Progenitor cell of endocrine pancreas (in vitro differentiated cells): ENCODE measurements around the gene SPINK2. TPM values are rescaled to one million over a fixed set of nuclear protein-coding genes. Genes with fewer than 3 reads are reported as not detected.

ENCODE experiments used
- DNase-seq: peaks from one replicate; pipeline ENCODE4 v3.0.0; 2021; ENCODE audit warnings: low spot score; ENCODE audit not compliant: unreplicated experiment
- H3K27ac Mint-ChIP-seq: 2 replicates; pipeline ENCODE4 v1.8.0; 2021; ENCODE audit warnings: mild to moderate bottlenecking, moderate library complexity, mixed read lengths
- H3K27me3 Mint-ChIP-seq: 2 replicates; pipeline ENCODE4 v1.8.0; 2021; ENCODE audit warnings: mixed read lengths
- H3K36me3 Mint-ChIP-seq: 2 replicates; pipeline ENCODE4 v1.8.0; 2022; ENCODE audit warnings: mixed read lengths; ENCODE audit not compliant: insufficient read depth
- H3K4me1 Mint-ChIP-seq: 2 replicates; pipeline ENCODE4 v1.8.0; 2021; ENCODE audit warnings: low read depth, mixed read lengths
- H3K4me3 Mint-ChIP-seq: 2 replicates; pipeline ENCODE4 v1.8.0; 2021; ENCODE audit warnings: low read depth, mild to moderate bottlenecking, moderate library complexity, mixed read lengths
- H3K9me3 Mint-ChIP-seq: 2 replicates; pipeline ENCODE4 v1.8.0; 2021; ENCODE audit warnings: low read depth, mixed read lengths
- long read RNA-seq: library from polyadenylated mRNA; unstranded; transcript quantifications from one replicate; pipeline ENCODE4 v2.0.0, GENCODE V29; 2020
- total RNA-seq: library from RNA; stranded (reverse); gene quantifications from 2 replicates; pipeline ENCODE4 v1.2.1, GENCODE V29; 2021
- TF ChIP-seq, protein P1 (sequence below): fragments of 200-600 bp; sonication (generic); IDR thresholded peaks from one replicate; pipeline ENCODE4 v1.5.0; 2021; ENCODE audit warnings: antibody characterized with exemption, mild to moderate bottlenecking; ENCODE audit not compliant: unreplicated experiment

Gene SPINK2, protein sequence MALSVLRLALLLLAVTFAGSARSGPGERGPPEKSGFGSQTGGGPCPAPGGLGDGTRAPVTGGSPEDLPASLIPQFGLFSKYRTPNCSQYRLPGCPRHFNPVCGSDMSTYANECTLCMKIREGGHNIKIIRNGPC
- total RNA-seq, result not detected in 2 replicates
- long read RNA-seq, result 0 reads

DNA sequence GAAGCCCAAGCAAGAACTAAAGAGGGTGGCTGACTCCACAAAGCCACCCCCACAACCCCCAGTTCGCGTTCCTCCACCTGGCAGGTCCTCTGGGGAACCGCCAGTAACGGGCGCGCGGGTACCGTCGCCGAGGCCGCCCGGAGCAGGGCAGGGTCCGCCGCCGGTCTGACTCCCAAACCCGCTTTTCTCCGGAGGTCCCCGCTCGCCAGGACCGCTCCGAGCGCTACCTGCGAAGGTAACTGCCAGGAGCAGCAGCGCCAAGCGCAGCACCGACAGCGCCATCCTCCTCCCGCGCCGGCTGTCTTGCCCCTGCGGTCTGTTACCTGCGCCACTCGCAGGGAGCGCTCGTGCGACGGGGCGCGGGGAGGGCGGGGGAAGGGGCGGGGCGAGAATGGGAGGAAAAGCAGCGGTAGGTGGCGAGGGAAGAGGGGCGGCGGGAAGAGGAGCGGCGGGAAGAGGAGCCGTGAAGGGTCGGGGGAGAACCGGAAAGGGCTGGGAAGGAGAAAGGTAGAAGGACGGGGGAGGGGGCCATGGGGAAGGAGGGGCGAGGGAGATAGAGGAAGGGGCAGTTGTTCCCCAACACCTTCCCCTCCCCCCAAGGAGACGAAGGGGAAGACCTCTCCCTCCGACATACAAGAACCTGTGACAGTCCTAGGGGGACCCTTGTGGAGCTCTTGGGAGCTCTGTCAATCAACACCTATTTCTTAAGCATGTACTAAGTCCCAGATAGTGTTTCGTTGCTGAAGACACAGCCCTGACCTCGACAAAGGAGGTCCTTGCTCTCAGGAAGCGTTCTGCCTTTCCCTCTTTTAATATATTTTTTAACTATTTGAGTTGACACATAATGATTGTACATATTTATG, at the start of gene SPINK2:
Gene SPINK2 (minus strand): TSS at position 321 of the 863 bp plus-strand sequence. CDS start 39 bp downstream, at position 282.
- Mint-ChIP-seq H3K36me3 (no peaks in the 10 kb centered on the region), H3K27ac (no peak within 1 kb of the TSS), H3K4me3 (peak within 1 kb of the TSS; percentile 57), H3K27me3 (peaks cover 58% of the 10 kb centered on the region), H3K4me1 (no peaks in the 10 kb centered on the region), H3K9me3 (no peaks in the 10 kb centered on the region)
- TF ChIP-seq, protein P1, sequence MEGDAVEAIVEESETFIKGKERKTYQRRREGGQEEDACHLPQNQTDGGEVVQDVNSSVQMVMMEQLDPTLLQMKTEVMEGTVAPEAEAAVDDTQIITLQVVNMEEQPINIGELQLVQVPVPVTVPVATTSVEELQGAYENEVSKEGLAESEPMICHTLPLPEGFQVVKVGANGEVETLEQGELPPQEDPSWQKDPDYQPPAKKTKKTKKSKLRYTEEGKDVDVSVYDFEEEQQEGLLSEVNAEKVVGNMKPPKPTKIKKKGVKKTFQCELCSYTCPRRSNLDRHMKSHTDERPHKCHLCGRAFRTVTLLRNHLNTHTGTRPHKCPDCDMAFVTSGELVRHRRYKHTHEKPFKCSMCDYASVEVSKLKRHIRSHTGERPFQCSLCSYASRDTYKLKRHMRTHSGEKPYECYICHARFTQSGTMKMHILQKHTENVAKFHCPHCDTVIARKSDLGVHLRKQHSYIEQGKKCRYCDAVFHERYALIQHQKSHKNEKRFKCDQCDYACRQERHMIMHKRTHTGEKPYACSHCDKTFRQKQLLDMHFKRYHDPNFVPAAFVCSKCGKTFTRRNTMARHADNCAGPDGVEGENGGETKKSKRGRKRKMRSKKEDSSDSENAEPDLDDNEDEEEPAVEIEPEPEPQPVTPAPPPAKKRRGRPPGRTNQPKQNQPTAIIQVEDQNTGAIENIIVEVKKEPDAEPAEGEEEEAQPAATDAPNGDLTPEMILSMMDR, result peak; percentile 45
- DNase-seq, result peak; percentile 47

GRCh38 chr4:56870946-56871345, 49.4 kb upstream of the SPINK2 start:
- no peak for DNase-seq
- H3K9me3 Mint-ChIP-seq, result no peaks in the 10 kb centered on the region
- peaks cover 3% of the 10 kb centered on the region for H3K4me1 Mint-ChIP-seq
- H3K27ac Mint-ChIP-seq, result no peak overlapping the region
- H3K36me3 Mint-ChIP-seq, result no peaks in the 10 kb centered on the region
- TF ChIP-seq, protein P1, result no peak
- H3K27me3 Mint-ChIP-seq, result no peaks in the 10 kb centered on the region
- H3K4me3 Mint-ChIP-seq, result no peak overlapping the region

DNA sequence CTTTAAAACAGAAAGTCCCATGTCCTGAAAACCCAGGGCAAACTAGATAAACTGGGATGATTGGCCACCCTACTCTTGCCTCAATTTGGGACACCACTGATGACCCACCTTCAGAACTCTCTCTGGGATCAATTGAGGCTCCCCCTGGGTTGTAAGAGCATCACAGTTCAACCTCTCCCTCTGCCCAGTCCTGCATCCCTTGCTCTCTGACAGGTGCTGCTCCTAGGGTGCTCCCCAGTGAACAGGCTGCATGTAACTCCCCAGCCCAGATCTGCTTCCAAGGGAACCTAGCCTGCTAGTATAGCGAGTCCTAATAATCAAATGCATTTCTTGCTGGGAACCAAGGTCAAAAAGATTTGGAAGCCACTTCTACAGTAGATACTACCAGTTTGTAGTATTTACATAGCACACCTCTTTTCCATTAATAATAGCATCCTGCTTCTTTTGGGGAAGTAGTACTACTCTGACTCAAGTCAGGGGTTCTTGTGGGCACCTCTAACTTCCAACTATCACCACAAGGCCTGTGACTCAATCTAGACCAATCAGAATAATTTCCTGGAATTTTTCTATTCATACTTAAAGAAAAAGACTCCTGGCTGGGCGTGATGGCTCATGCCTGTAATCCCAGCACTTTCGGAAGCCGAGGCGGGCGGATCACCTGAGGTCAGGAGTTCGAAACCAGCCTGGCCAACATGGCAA, 42.1 kb upstream of the SPINK2 start:
- no peak overlapping the region for H3K4me3 Mint-ChIP-seq
- TF ChIP-seq, protein P1, result no peak
- no peaks in the 10 kb centered on the region for H3K4me1 Mint-ChIP-seq
- DNase-seq, result no peak
- H3K9me3 Mint-ChIP-seq, result no peaks in the 10 kb centered on the region
- H3K27me3 Mint-ChIP-seq, result no peaks in the 10 kb centered on the region
- H3K36me3 Mint-ChIP-seq, result no peaks in the 10 kb centered on the region
- H3K27ac Mint-ChIP-seq, result no peak overlapping the region

GRCh38 chr4:56861360-56861759, 39.9 kb upstream of the SPINK2 start:
- DNase-seq, result no peak
- Mint-ChIP-seq H3K9me3 (no peaks in the 10 kb centered on the region), H3K27me3 (peaks cover 5% of the 10 kb centered on the region), H3K27ac (no peak overlapping the region), H3K36me3 (no peaks in the 10 kb centered on the region), H3K4me3 (no peak overlapping the region), H3K4me1 (no peaks in the 10 kb centered on the region)
- TF ChIP-seq, protein P1, result no peak

GRCh38 chr4:56860781-56861180, 39.3 kb upstream of the SPINK2 start:
- Mint-ChIP-seq H3K27me3 (peaks cover 5% of the 10 kb centered on the region), H3K36me3 (no peaks in the 10 kb centered on the region), H3K4me3 (no peak overlapping the region), H3K4me1 (no peaks in the 10 kb centered on the region), H3K27ac (no peak overlapping the region), H3K9me3 (no peaks in the 10 kb centered on the region)
- no peak for DNase-seq
- TF ChIP-seq, protein P1, result no peak
